Measurements from ENCODE around the gene AXDND1. TPM values are rescaled to one million over a fixed set of nuclear protein-coding genes. Genes with fewer than 3 reads are reported as not detected.

The AXDND1 gene
- total and polyA plus RNA-seq, 2 of the 8 experiments (the other 6 are each of a cell fraction or from before 2014, with no cell fraction given): 0.61 TPM; not detected in 1

- WGBS, 2 experiments (ENCODE audit: extremely low coverage in 1 of 2, insufficient coverage in 1 of 2, insufficient read length in 1 of 2, insufficient replicate concordance in 2 of 2, low coverage in 1 of 2, low lambda C conversion rate in 2 of 2, missing lambda C conversion rate in 1 of 2): 63% methylated on average over 3 of the region's 3 CpGs; no CpG with 5 or more reads in 1 of the 2 experiments
- H2AK5ac ChIP-seq (ENCODE audit: low read depth, low read length): no peak overlapping the region
- no peaks in the 10 kb centered on the region for H4K20me1 ChIP-seq (replicated peaks in 1 of 2; ENCODE audit: control insufficient read depth in 1 of 2, insufficient read depth in 2 of 2, low read length in 2 of 2)
- no peaks in the 10 kb centered on the region for H3K79me2 ChIP-seq (ENCODE audit: control insufficient read depth in 1 of 2, insufficient read depth in 2 of 2, low read length in 2 of 2)
- no peak overlapping the region for H3K4me3 ChIP-seq (ENCODE audit: extremely low read depth in 1 of 4, insufficient read depth in 2 of 4, low read depth in 3 of 4, low read length in 4 of 4)
- no peak overlapping the region for H2BK5ac ChIP-seq (ENCODE audit: low read depth, low read length)
- H3K56ac ChIP-seq (replicated peaks; ENCODE audit: insufficient read length, low read depth, low read length): no peak overlapping the region
- FAIRE-seq: no peak
- TF ChIP-seq CTBP2 (IDR thresholded peaks at IDR 0.05; ENCODE audit: borderline replicate concordance, insufficient read depth, insufficient read length, low read length) (no peak), RXRA (IDR thresholded peaks at IDR 0.05; ENCODE audit: insufficient read depth, low read depth, low read length) (no peak)
- no peak overlapping the region for H2BK20ac ChIP-seq (ENCODE audit: low read length)
- ChIA-PET CTCF (ENCODE audit: partially characterized antibody) (interaction anchor here (0.5 kb wide), 1 partner anchor 220 kb away, joined by 3 read pairs; no protein-coding TSS in a partner anchor), POLR2A (ENCODE audit: partially characterized antibody) (no interaction called here)
- no peak overlapping the region for H3K9ac ChIP-seq (replicated peaks in 1 of 4; ENCODE audit: extremely low read depth in 1 of 4, low read depth in 3 of 4, low read length in 3 of 4)
- no peak overlapping the region for H2BK120ac ChIP-seq (replicated peaks; ENCODE audit: low read depth, low read length)
- no peak overlapping the region for H3K27ac ChIP-seq (ENCODE audit: low read depth, low read length)
- no peaks in the 10 kb centered on the region for H3K36me3 ChIP-seq (ENCODE audit: control insufficient read depth in 2 of 4, insufficient read depth in 4 of 4, low read length in 3 of 4)
- H3K4me2 ChIP-seq (ENCODE audit: insufficient read depth in 1 of 2, low read depth in 2 of 2, low read length in 2 of 2): no peak overlapping the region
- no peak overlapping the region for H3K18ac ChIP-seq (ENCODE audit: extremely low read depth, low read length)
- H3K27me3 ChIP-seq (replicated peaks in 1 of 4; ENCODE audit: control insufficient read depth in 3 of 4, extremely low read depth in 1 of 4, insufficient read depth in 3 of 4, low read length in 3 of 4): no peaks in the 10 kb centered on the region; a peak in 1 of 7 replicates
- H4K91ac ChIP-seq (replicated peaks; ENCODE audit: insufficient read length, low read length): no peak overlapping the region
- H3K23ac ChIP-seq (ENCODE audit: insufficient read length): no peak overlapping the region
- no peaks in the 10 kb centered on the region; a peak in 1 of 4 replicates for H3K9me3 ChIP-seq (ENCODE audit: insufficient read depth in 2 of 2, low read depth in 1 of 2, low read length in 1 of 2)
- H2BK12ac ChIP-seq (ENCODE audit: low read depth, low read length): no peak overlapping the region
- no peaks in the 10 kb centered on the region; a peak in 2 of 7 replicates for H3K4me1 ChIP-seq (replicated peaks in 1 of 4; ENCODE audit: control insufficient read depth in 3 of 4, insufficient read depth in 4 of 4, low read length in 3 of 4)
- DNase-seq (ENCODE audit: low read depth in 1 of 2, low spot score in 2 of 2): no peak
- no peak overlapping the region for H4K5ac ChIP-seq (ENCODE audit: insufficient read length, low read depth, low read length)
- H3K4ac ChIP-seq (replicated peaks; ENCODE audit: insufficient read length, low read depth, low read length): no peak overlapping the region
- no peak overlapping the region for H2BK15ac ChIP-seq (ENCODE audit: low read length)
- H2AFZ ChIP-seq (ENCODE audit: low read length): no peak overlapping the region
- no peak overlapping the region for H4K8ac ChIP-seq (ENCODE audit: extremely low read depth, insufficient read depth, low read length)
- H3K23me2 ChIP-seq (ENCODE audit: low read depth, low read length): no peaks in the 10 kb centered on the region
- no peaks in the 10 kb centered on the region for H3K79me1 ChIP-seq (ENCODE audit: low read depth, low read length)
- no peak overlapping the region for H3K14ac ChIP-seq (ENCODE audit: insufficient read length)
Observed at GRCh38 chr1:179548666-179549367, 183.0 kb downstream of the AXDND1 start.
